Activated CD8-positive, alpha-beta memory T cell treated with anti-CD3 and anti-CD28 coated beads for 36 hours (primary cell): Measurements from ENCODE around the gene GP9. TPM values are rescaled to one million over a fixed set of nuclear protein-coding genes. Genes with fewer than 3 reads are reported as not detected.
"Not testable (repeated sequence)": the region's sequence is repeated elsewhere in the genome, so short reads cannot be mapped to it uniquely, and the experiment has no call there.

Experiments used
- CTCF ChIA-PET: fragments of 350-600 bp; sonication (Branson Sonifier 250); formaldehyde crosslinking; loops from one replicate; lab custom pipeline; 2021; ENCODE audit warnings: antibody characterized with exemption; lab: Charles Lee
- POLR2A ChIA-PET: fragments of 350-600 bp; sonication (Branson Sonifier 250); formaldehyde crosslinking; loops from one replicate; lab custom pipeline; 2021; ENCODE audit warnings: antibody characterized with exemption; lab: Charles Lee
- total RNA-seq, 2 experiments: library from RNA; stranded (reverse); gene quantifications; one replicate each; pipeline ENCODE4 v1.2.3, GENCODE V29; 2021

The GP9 gene
- total RNA-seq, 2 experiments from 2014 or later, result not detected

- POLR2A ChIA-PET, result no interaction called here
- CTCF ChIA-PET, result no interaction called here
Observed at GRCh38 chr3:129087138-129087702, 26.6 kb downstream of the GP9 start.

- POLR2A ChIA-PET, CTCF ChIA-PET: not testable (repeated sequence)
Observed at GRCh38 chr3:129087904-129088303, 27.3 kb downstream of the GP9 start.

GRCh38 chr3:129088312-129088711 is 27.7 kb downstream of the GP9 start:
- POLR2A ChIA-PET, CTCF ChIA-PET: not testable (repeated sequence)

GRCh38 chr3:129095285-129095684 is 34.7 kb downstream of the GP9 start:
- CTCF ChIA-PET, result interaction anchor here (0.6 to 1.3 kb wide), 2 partner anchors 42 to 129 kb away, joined by 3 read pairs; no protein-coding TSS in a partner anchor
- POLR2A ChIA-PET, result no interaction called here

- ChIA-PET POLR2A (no interaction called here), CTCF (no interaction called here)
Observed at GRCh38 chr3:129100274-129100673, 39.7 kb downstream of the GP9 start.

- POLR2A ChIA-PET, result interaction anchor here (0.6 kb wide), 1 partner anchor 60 kb away, joined by 3 read pairs; no protein-coding TSS in a partner anchor
- CTCF ChIA-PET, result interaction anchor here (1.0 to 1.6 kb wide), 3 partner anchors 32 to 75 kb away, joined by 3 to 5 read pairs (median 3); no protein-coding TSS in a partner anchor
Observed at GRCh38 chr3:129101370-129102138, 41.0 kb downstream of the GP9 start.

GRCh38 chr3:129103296-129103695 is 42.7 kb downstream of the GP9 start:
- ChIA-PET CTCF (no interaction called here), POLR2A (no interaction called here)

- ChIA-PET POLR2A (no interaction called here), CTCF (no interaction called here)
Observed at GRCh38 chr3:129104051-129104450, 43.5 kb downstream of the GP9 start.

- ChIA-PET POLR2A (no interaction called here), CTCF (interaction anchor here (0.6 kb wide), 1 partner anchor 20 kb away, joined by 3 read pairs; no protein-coding TSS in a partner anchor)
Observed at GRCh38 chr3:129104498-129105079, 44.0 kb downstream of the GP9 start.

- ChIA-PET CTCF (interaction anchor here (0.8 to 0.9 kb wide), 3 partner anchors 12 to 488 kb away, joined by 3 to 4 read pairs (median 4); no protein-coding TSS in a partner anchor), POLR2A (no interaction called here)
Observed at GRCh38 chr3:129105862-129106261, 45.3 kb downstream of the GP9 start.

- POLR2A ChIA-PET, result no interaction called here
- CTCF ChIA-PET, result interaction anchor here (0.8 to 1.5 kb wide), 4 partner anchors 11 to 488 kb away, joined by 3 to 4 read pairs (median 4); no protein-coding TSS in a partner anchor
Observed at GRCh38 chr3:129106320-129106719, 45.7 kb downstream of the GP9 start.

GRCh38 chr3:129106866-129107565 is 46.4 kb downstream of the GP9 start:
- POLR2A ChIA-PET, result no interaction called here
- CTCF ChIA-PET, result interaction anchor here (0.8 to 1.5 kb wide), 2 partner anchors 54 to 137 kb away, joined by 3 to 4 read pairs; no protein-coding TSS in a partner anchor

GRCh38 chr3:129107793-129108192 is 47.2 kb downstream of the GP9 start:
- POLR2A ChIA-PET, result no interaction called here
- CTCF ChIA-PET, result interaction anchor here (1.5 kb wide), 1 partner anchor 137 kb away, joined by 3 read pairs; no protein-coding TSS in a partner anchor

- CTCF ChIA-PET, result interaction anchor here (0.9 kb wide), 1 partner anchor 71 kb away, joined by 3 read pairs; no protein-coding TSS in a partner anchor
- POLR2A ChIA-PET, result not testable (repeated sequence)
Observed at GRCh38 chr3:129111076-129111780, 50.6 kb downstream of the GP9 start.

Other genes with a start within 250 kb of the GP9 start
- 10 to 100 TPM; 47.4 to 56.1 TPM for gene ACAD9, start 181.2 kb upstream of the GP9 start, total RNA-seq
- gene CFAP92, start 66.7 kb upstream of the GP9 start, total RNA-seq, result under 1 TPM; 0.06 to 0.11 TPM
- under 1 TPM; 0.10 to 0.17 TPM for gene EFCC1, start 59.5 kb upstream of the GP9 start, total RNA-seq
- gene RAB43, start 61.0 kb downstream of the GP9 start, total RNA-seq, result 10 to 100 TPM; 25.2 to 32.5 TPM
- gene ISY1, start 100.3 kb downstream of the GP9 start, total RNA-seq, result 10 to 100 TPM; 80.1 to 89.7 TPM
- 100 to 1,000 TPM; 427 to 439 TPM for gene CNBP, start 123.1 kb downstream of the GP9 start, total RNA-seq
- 100 to 1,000 TPM; 137 to 139 TPM for gene COPG1, start 188.8 kb downstream of the GP9 start, total RNA-seq
- 10 to 100 TPM; 59.5 TPM for gene HMCES, start 218.1 kb downstream of the GP9 start, total RNA-seq